ENCODE results near the gene PKDCC. TPM values are rescaled to one million over a fixed set of nuclear protein-coding genes. Genes with fewer than 3 reads are reported as not detected.
"Not testable (repeated sequence)": the region's sequence is repeated elsewhere in the genome, so short reads cannot be mapped to it uniquely, and the experiment has no call there.

The PKDCC gene
- total RNA-seq, 4 donors from 2014 or later: 34.1 to 244 (median 109) TPM

- H3K9me3 ChIP-seq: no peaks in the 10 kb centered on the region
- no peaks in the 10 kb centered on the region for H3K4me1 ChIP-seq
- intact Hi-C loops (cut with DNase I; ENCODE audit: low total_unique reads): no loop called here
- H3K27me3 ChIP-seq: no peaks in the 10 kb centered on the region
- TF ChIP-seq, protein P1, sequence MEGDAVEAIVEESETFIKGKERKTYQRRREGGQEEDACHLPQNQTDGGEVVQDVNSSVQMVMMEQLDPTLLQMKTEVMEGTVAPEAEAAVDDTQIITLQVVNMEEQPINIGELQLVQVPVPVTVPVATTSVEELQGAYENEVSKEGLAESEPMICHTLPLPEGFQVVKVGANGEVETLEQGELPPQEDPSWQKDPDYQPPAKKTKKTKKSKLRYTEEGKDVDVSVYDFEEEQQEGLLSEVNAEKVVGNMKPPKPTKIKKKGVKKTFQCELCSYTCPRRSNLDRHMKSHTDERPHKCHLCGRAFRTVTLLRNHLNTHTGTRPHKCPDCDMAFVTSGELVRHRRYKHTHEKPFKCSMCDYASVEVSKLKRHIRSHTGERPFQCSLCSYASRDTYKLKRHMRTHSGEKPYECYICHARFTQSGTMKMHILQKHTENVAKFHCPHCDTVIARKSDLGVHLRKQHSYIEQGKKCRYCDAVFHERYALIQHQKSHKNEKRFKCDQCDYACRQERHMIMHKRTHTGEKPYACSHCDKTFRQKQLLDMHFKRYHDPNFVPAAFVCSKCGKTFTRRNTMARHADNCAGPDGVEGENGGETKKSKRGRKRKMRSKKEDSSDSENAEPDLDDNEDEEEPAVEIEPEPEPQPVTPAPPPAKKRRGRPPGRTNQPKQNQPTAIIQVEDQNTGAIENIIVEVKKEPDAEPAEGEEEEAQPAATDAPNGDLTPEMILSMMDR (IDR thresholded peaks at IDR 0.05): no peak
- no peak for TF ChIP-seq POLR2A (IDR thresholded peaks at IDR 0.05)
- no peak overlapping the region for H3K4me3 ChIP-seq
- H3K36me3 ChIP-seq: no peaks in the 10 kb centered on the region
- DNase-seq: no peak
- H3K27ac ChIP-seq: no peak overlapping the region
Measured at GRCh38 chr2:42082016-42082415, 34.2 kb downstream of the PKDCC start.

DNA sequence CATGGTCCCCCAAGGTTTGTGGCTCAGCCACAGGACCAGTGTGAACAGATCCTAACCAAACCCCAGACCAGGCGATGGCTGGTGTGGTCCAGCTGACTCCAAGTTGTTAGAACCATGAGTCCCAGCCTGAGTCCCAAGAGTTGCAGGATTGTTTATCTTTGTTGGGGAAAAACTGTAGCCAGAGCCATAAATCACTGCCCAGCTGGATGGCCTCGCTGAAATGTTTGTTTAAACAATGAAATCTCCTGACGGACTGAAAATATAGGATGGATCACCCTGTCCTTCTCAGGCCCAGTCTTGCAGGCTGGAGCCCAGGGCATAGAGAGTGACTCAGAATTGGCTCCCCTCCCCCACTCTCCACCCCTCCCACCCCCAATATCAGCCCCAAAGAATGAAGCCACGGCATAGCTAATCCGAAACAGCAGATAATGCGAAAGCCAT lies 36.4 kb downstream of the PKDCC start:
- Histone ChIP-seq H3K27ac (no peak overlapping the region), H3K27me3 (no peaks in the 10 kb centered on the region), H3K4me3 (no peak overlapping the region), H3K36me3 (no peaks in the 10 kb centered on the region), H3K9me3 (no peaks in the 10 kb centered on the region), H3K4me1 (no peaks in the 10 kb centered on the region)
- intact Hi-C loops (cut with DNase I; ENCODE audit: low total_unique reads): no loop called here
- DNase-seq: peak in 1 of 2 donors; percentile 54
- TF ChIP-seq POLR2A (IDR thresholded peaks at IDR 0.05): no peak
- TF ChIP-seq, protein P1 (IDR thresholded peaks at IDR 0.05): no peak

DNA sequence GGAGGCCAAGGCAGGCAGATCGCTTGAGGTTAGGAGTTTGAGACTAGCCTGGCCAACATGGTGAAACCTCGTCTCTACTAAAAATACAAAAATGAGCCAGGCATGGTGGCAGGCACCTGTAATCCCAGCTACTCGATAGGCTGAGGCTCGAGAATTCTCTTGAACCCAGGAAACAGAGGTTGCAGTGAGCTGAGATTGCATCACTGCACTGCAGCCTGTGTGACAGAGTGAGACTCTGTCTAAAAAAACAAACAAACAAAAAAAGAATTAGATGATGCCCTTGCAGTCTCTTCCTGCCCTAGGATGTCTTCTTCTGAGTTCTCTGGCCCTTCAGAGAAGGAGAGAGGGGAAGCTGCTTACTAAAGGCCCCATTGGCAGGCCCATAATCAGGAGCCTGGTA lies 37.2 kb downstream of the PKDCC start:
- not testable (repeated sequence) for DNase-seq, H3K36me3 ChIP-seq

DNA sequence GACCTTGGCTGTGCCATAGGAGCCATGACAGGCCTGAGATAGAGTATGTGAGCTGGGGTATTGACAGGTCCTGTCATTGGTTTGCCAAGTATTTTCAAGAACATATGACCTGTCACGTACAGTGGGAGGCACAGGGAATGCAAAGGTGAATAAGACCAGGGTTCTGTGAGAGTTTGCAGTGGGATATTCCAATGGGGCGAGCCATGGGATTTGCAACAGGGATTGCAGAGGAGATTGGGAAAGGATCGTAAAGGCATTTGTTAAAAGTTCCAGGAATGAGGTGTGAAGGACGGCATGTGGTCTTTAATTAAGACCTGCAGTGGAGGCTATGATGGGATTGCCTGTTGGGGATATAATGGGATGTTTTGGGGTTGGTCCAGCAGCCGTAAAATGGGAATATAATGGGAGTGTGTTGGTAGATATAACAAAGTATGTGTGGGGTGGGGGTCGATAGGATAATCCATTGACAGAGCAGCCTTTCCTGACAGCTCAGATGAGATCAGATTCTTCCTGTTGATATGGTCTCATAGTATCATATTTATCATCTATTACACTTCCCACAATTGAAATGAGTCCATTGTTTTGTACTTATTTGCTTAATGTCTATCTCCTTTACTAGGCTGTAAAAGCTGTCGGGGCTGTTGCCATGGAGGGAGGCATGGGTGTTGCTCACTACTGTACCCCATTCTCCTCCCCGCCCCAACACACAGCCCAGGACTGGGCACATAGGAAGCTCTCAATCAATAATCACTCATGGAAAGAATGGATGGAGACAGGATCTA lies 38.1 kb downstream of the PKDCC start:
- no peak for DNase-seq

More for the DNA sequence above, 37.2 kb downstream of the PKDCC start:
- not testable (repeated sequence) for H3K27me3 ChIP-seq, H3K4me3 ChIP-seq, H3K9me3 ChIP-seq, H3K27ac ChIP-seq, H3K4me1 ChIP-seq
- intact Hi-C loops (cut with DNase I; ENCODE audit: low total_unique reads): loop anchor here (5.0 kb wide), 2 partner anchors 218 to 233 kb away; no protein-coding TSS in a partner anchor

GRCh38 chr2:42086500-42086953 lies 38.7 kb downstream of the PKDCC start:
- Histone ChIP-seq H3K4me1 (no peaks in the 10 kb centered on the region), H3K36me3 (no peaks in the 10 kb centered on the region), H3K27ac (no peak overlapping the region), H3K4me3 (no peak overlapping the region), H3K9me3 (no peaks in the 10 kb centered on the region), H3K27me3 (no peaks in the 10 kb centered on the region)
- TF ChIP-seq POLR2A (IDR thresholded peaks at IDR 0.05): no peak
- TF ChIP-seq, protein P1 (IDR thresholded peaks at IDR 0.05): peak; percentile 77 to 92 (median 85)
- intact Hi-C loops (cut with DNase I; ENCODE audit: low total_unique reads): loop anchor here (5.0 kb wide), 2 partner anchors 219 to 234 kb away; no protein-coding TSS in a partner anchor
- peak; percentile 38 to 56 for DNase-seq

More for the DNA sequence above, 38.1 kb downstream of the PKDCC start:
- H3K4me1 ChIP-seq: no peaks in the 10 kb centered on the region
- H3K4me3 ChIP-seq: no peak overlapping the region
- no peak overlapping the region for H3K27ac ChIP-seq
- intact Hi-C loops (cut with DNase I; ENCODE audit: low total_unique reads): loop anchor here (5.0 kb wide), 2 partner anchors 219 to 234 kb away; no protein-coding TSS in a partner anchor
- no peak for TF ChIP-seq POLR2A (IDR thresholded peaks at IDR 0.05)
- TF ChIP-seq, protein P1 (IDR thresholded peaks at IDR 0.05): no peak
- no peaks in the 10 kb centered on the region for H3K27me3 ChIP-seq
- no peaks in the 10 kb centered on the region for H3K9me3 ChIP-seq
- H3K36me3 ChIP-seq: no peaks in the 10 kb centered on the region
